RWPE2 (cell line): ENCODE measurements around the gene ATPAF1.

ENCODE experiments used
- ATAC-seq: fragments of 200-7000 bp; cut with Tn5 transposase; 3 replicates; pipeline ENCODE4 v1.9.1; 2021; ENCODE audit warnings: low read depth
- DNase-seq: peaks from one replicate; pipeline ENCODE4 v3.0.0-alpha.2; 2020; ENCODE audit warnings: low spot score
- H3K27ac ChIP-seq: fragments of 450-650 bp; 2 replicates; pipeline ENCODE4 v1.5.1; 2017; ENCODE audit warnings: mild to moderate bottlenecking; ENCODE audit not compliant: poor library complexity, severe bottlenecking
- H3K27me3 ChIP-seq: fragments of 250-450 bp; sonication (Bioruptor Pico); 2 replicates; pipeline ENCODE4 v1.5.1; 2021; ENCODE audit warnings: mild to moderate bottlenecking, moderate library complexity; ENCODE audit not compliant: insufficient read depth, poor library complexity, severe bottlenecking
- H3K36me3 ChIP-seq: fragments of 250-450 bp; sonication (Bioruptor Pico); 2 replicates; pipeline ENCODE4 v1.5.1; 2020; ENCODE audit warnings: low read depth, mild to moderate bottlenecking, moderate library complexity
- H3K4me1 ChIP-seq: fragments of 250-450 bp; sonication (Bioruptor Pico); 2 replicates; pipeline ENCODE4 v1.5.1; 2021; ENCODE audit warnings: mild to moderate bottlenecking, moderate library complexity; ENCODE audit not compliant: insufficient read depth, poor library complexity, severe bottlenecking
- H3K4me3 ChIP-seq: fragments of 250-450 bp; sonication (Bioruptor Pico); 2 replicates; pipeline ENCODE4 v1.5.1; 2021; ENCODE audit warnings: mild to moderate bottlenecking, moderate library complexity; ENCODE audit not compliant: severe bottlenecking
- H3K9me3 ChIP-seq: fragments of 250-450 bp; sonication (Bioruptor Pico); 2 replicates; pipeline ENCODE4 v1.5.1; 2021; ENCODE audit warnings: mild to moderate bottlenecking, moderate library complexity; ENCODE audit not compliant: severe bottlenecking
- CTCF ChIP-seq: fragments of 450-650 bp; IDR thresholded peaks from one replicate; pipeline ENCODE4 v1.5.1; 2017; ENCODE audit warnings: mild to moderate bottlenecking, moderate library complexity; ENCODE audit not compliant: poor library complexity, severe bottlenecking

Gene ATPAF1

GRCh38 chr1:46619656-46620258 lies 48.4 kb downstream of the ATPAF1 start:
- H3K36me3 ChIP-seq, result no peaks in the 10 kb centered on the region
- peaks cover 16% of the 10 kb centered on the region for H3K4me1 ChIP-seq
- ATAC-seq (no peak), DNase-seq (no peak)
- no peak overlapping the region for H3K27ac ChIP-seq
- no peaks in the 10 kb centered on the region for H3K9me3 ChIP-seq
- H3K27me3 ChIP-seq, result no peaks in the 10 kb centered on the region
- TF ChIP-seq CTCF, result no peak
- H3K4me3 ChIP-seq, result no peak overlapping the region

GRCh38 chr1:46618754-46619415 lies 49.3 kb downstream of the ATPAF1 start:
- H3K27me3 ChIP-seq, result no peaks in the 10 kb centered on the region
- no peaks in the 10 kb centered on the region for H3K36me3 ChIP-seq
- no peak for DNase-seq
- no peak overlapping the region for H3K27ac ChIP-seq
- H3K9me3 ChIP-seq, result no peaks in the 10 kb centered on the region
- no peak overlapping the region for H3K4me3 ChIP-seq
- no peak for ATAC-seq
- TF ChIP-seq CTCF, result no peak
- peaks cover 22% of the 10 kb centered on the region for H3K4me1 ChIP-seq

DNA sequence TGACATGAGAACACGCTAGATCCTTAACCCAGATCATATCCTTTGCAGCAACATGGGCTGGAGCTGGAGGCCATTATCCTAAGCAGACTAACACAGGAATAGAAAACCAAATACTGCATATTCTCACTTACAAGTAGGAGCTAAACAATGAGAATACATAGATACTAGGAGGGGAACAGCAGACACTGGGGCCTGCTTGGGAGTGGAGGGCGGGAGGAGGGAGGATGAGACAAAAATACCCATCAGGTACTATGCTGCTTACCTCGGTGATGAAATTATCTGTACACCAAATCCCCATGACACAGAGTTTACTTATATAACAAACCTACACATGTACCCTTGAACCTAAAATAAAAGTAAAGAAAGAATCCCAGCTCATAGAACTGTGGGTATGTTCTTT lies 50.3 kb downstream of the ATPAF1 start:
- no peak for DNase-seq
- no peak for ATAC-seq
- no peak for TF ChIP-seq CTCF
- H3K36me3 ChIP-seq, result peaks cover 3% of the 10 kb centered on the region; the same call in 1 of the 2 replicates
- H3K4me1 ChIP-seq, result peaks cover 31% of the 10 kb centered on the region
- H3K9me3 ChIP-seq, result no peaks in the 10 kb centered on the region
- no peak overlapping the region for H3K4me3 ChIP-seq
- no peaks in the 10 kb centered on the region for H3K27me3 ChIP-seq
- H3K27ac ChIP-seq, result no peak overlapping the region

- peaks cover 34% of the 10 kb centered on the region for H3K4me1 ChIP-seq
Measured at GRCh38 chr1:46617108-46617800, 50.9 kb downstream of the ATPAF1 start.

More at GRCh38 chr1:46617108-46617800, 50.9 kb downstream of the ATPAF1 start:
- DNase-seq (no peak), ATAC-seq (peak; percentile 15; the same call in 2 of the 3 replicates)
- Histone ChIP-seq H3K4me3 (peak overlapping the region; percentile 88), H3K27me3 (no peaks in the 10 kb centered on the region), H3K9me3 (no peaks in the 10 kb centered on the region), H3K36me3 (peaks cover 5% of the 10 kb centered on the region; the same call in 1 of the 2 replicates), H3K27ac (peak overlapping the region; percentile 83)
- TF ChIP-seq CTCF, result no peak
